Fibroblast of lung (primary cell): ENCODE data around the gene KAT5. TPM values are rescaled to one million over a fixed set of nuclear protein-coding genes. Genes with fewer than 3 reads are reported as not detected.

Source experiments
- DNase-seq, 2 donors: peaks; one replicate each; pipeline versions ENCODE4 v3.0.0 to v3.0.0-alpha.2; 2010; ENCODE audit warnings: low read depth in 2 of 2
- H2AFZ ChIP-seq: 2 replicates; pipeline ENCODE4 v1.5.1; 2012; ENCODE audit warnings: low read length, control low read depth, inconsistent platforms
- H3K27ac ChIP-seq: 2 replicates; pipeline ENCODE4 v1.5.1; 2011; ENCODE audit warnings: low read length, control low read depth; ENCODE audit not compliant: insufficient read depth
- H3K27me3 ChIP-seq: 2 replicates; pipeline ENCODE4 v1.5.1; 2011; ENCODE audit warnings: mild to moderate bottlenecking, low read length; ENCODE audit not compliant: control insufficient read depth, insufficient read depth
- H3K36me3 ChIP-seq: 2 replicates; pipeline ENCODE4 v1.5.1; 2011; ENCODE audit warnings: low read length; ENCODE audit not compliant: control insufficient read depth, insufficient read depth
- H3K4me1 ChIP-seq: 2 replicates; pipeline ENCODE4 v1.5.1; 2011; ENCODE audit warnings: low read length; ENCODE audit not compliant: control insufficient read depth, insufficient read depth; ENCODE audit errors: extremely low read depth
- H3K4me2 ChIP-seq: 2 replicates; pipeline ENCODE4 v1.5.1; 2011; ENCODE audit warnings: low read length, control low read depth; ENCODE audit not compliant: insufficient read depth; ENCODE audit errors: extremely low read depth
- H3K4me3 ChIP-seq, 4 experiments: fragments of 200-600 bp in 1 of 4; sonication (generic) in 1 of 4; replicated peaks in 1 of 4; 2 replicates each; pipeline ENCODE4 v1.5.1; 2011 to 2016; ENCODE audit warnings: low read length in 4 of 4, low read depth in 3 of 4, mild to moderate bottlenecking in 3 of 4, control low read depth in 2 of 4, inconsistent platforms in 1 of 4, mixed read lengths in 1 of 4; ENCODE audit not compliant: insufficient read depth in 1 of 4; ENCODE audit errors: control extremely low read depth in 1 of 4
- H3K79me2 ChIP-seq: 2 replicates; pipeline ENCODE4 v1.5.1; 2012; ENCODE audit warnings: mild to moderate bottlenecking, low read length, inconsistent platforms; ENCODE audit not compliant: control insufficient read depth, insufficient read depth
- H3K9ac ChIP-seq: 2 replicates; pipeline ENCODE4 v1.5.1; 2011; ENCODE audit warnings: mild to moderate bottlenecking, low read length, control low read depth; ENCODE audit not compliant: insufficient read depth
- H3K9me3 ChIP-seq: 2 replicates; pipeline ENCODE4 v1.5.1; 2012; ENCODE audit warnings: low read depth, low read length; ENCODE audit not compliant: control insufficient read depth, insufficient read depth
- H4K20me1 ChIP-seq: 2 replicates; pipeline ENCODE4 v1.5.1; 2011; ENCODE audit warnings: low read length; ENCODE audit not compliant: control insufficient read depth, insufficient read depth; ENCODE audit errors: extremely low read depth
- EZH2 ChIP-seq: IDR thresholded peaks from 2 replicates; pipeline ENCODE4 v1.5.1; 2012; ENCODE audit warnings: low read length, control low read depth, mild to moderate bottlenecking; ENCODE audit errors: missing control alignments
- polyA plus RNA-seq, 2 donors: library from polyadenylated mRNA; depleted of rRNA in 1 of 2; stranded (reverse) in 1 of 2; unstranded in 1 of 2; fragments of >200 nt; gene quantifications; 2 replicates each; pipeline ENCODE4 v1.2.1, GENCODE V29; 2011 to 2012; ENCODE audit warnings: missing spikeins in 1 of 2
- total RNA-seq: library from RNA; depleted of rRNA; stranded (reverse); fragments of >200 nt; gene quantifications from 2 replicates; pipeline ENCODE4 v1.2.1, GENCODE V29; 2014
- TF ChIP-seq, protein P1 (sequence below), 2 donors: IDR thresholded peaks in 1 of 2; conservative IDR thresholded peaks in 1 of 2; 1 replicate in 1 of 2; 2 replicates in 1 of 2; pipeline ENCODE4 v1.5.1; 2011 to 2012; ENCODE audit warnings: low read length in 2 of 2, control low read depth in 1 of 2, inconsistent platforms in 1 of 2, low read depth in 1 of 2, mild to moderate bottlenecking in 1 of 2

Gene KAT5
- total and polyA plus RNA-seq, 2 donors (not counting 1 experiment from before 2014, with no cell fraction given), result 27.8 to 50.4 TPM

- H3K4me3 ChIP-seq, result peak overlapping the region; percentile 69 to 79 (median 76)
- no peak for TF ChIP-seq EZH2
- TF ChIP-seq, protein P1, sequence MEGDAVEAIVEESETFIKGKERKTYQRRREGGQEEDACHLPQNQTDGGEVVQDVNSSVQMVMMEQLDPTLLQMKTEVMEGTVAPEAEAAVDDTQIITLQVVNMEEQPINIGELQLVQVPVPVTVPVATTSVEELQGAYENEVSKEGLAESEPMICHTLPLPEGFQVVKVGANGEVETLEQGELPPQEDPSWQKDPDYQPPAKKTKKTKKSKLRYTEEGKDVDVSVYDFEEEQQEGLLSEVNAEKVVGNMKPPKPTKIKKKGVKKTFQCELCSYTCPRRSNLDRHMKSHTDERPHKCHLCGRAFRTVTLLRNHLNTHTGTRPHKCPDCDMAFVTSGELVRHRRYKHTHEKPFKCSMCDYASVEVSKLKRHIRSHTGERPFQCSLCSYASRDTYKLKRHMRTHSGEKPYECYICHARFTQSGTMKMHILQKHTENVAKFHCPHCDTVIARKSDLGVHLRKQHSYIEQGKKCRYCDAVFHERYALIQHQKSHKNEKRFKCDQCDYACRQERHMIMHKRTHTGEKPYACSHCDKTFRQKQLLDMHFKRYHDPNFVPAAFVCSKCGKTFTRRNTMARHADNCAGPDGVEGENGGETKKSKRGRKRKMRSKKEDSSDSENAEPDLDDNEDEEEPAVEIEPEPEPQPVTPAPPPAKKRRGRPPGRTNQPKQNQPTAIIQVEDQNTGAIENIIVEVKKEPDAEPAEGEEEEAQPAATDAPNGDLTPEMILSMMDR (conservative IDR thresholded peaks at IDR 0.05 in 1 of 2, IDR thresholded peaks at IDR 0.05 in 1 of 2; ENCODE audit: low read depth in 1 of 2, low read length in 2 of 2), result no peak
- no peaks in the 10 kb centered on the region for H3K9me3 ChIP-seq
- H3K9ac ChIP-seq, result peak overlapping the region; percentile 100
- H3K79me2 ChIP-seq, result peaks cover 9% of the 10 kb centered on the region
- peak overlapping the region; percentile 98 for H3K27ac ChIP-seq
- H3K27me3 ChIP-seq, result no peaks in the 10 kb centered on the region
- H2AFZ ChIP-seq, result peak overlapping the region; percentile 39
- H3K4me2 ChIP-seq, result peak overlapping the region; percentile 86
- no peaks in the 10 kb centered on the region for H4K20me1 ChIP-seq
- peaks cover 30% of the 10 kb centered on the region for H3K36me3 ChIP-seq
- DNase-seq, result no peak
- H3K4me1 ChIP-seq, result peaks cover 2% of the 10 kb centered on the region
Observed at GRCh38 chr11:65712633-65713076, 603 bp downstream of the KAT5 start.

GRCh38 chr11:65713212-65713969 is 1.3 kb downstream of the KAT5 start:
- H3K4me2 ChIP-seq, result peak overlapping the region; percentile 86
- peaks cover 12% of the 10 kb centered on the region for H3K79me2 ChIP-seq
- H3K9me3 ChIP-seq, result no peaks in the 10 kb centered on the region
- no peak for DNase-seq
- peak overlapping the region; percentile 100 for H3K9ac ChIP-seq
- no peaks in the 10 kb centered on the region for H4K20me1 ChIP-seq
- peaks cover 36% of the 10 kb centered on the region for H3K36me3 ChIP-seq
- TF ChIP-seq, protein P1 (conservative IDR thresholded peaks at IDR 0.05 in 1 of 2, IDR thresholded peaks at IDR 0.05 in 1 of 2; ENCODE audit: low read depth in 1 of 2, low read length in 2 of 2), result no peak
- TF ChIP-seq EZH2, result no peak
- H2AFZ ChIP-seq, result no peak overlapping the region
- H3K27me3 ChIP-seq, result no peaks in the 10 kb centered on the region
- H3K4me1 ChIP-seq, result peaks cover 2% of the 10 kb centered on the region
- H3K4me3 ChIP-seq, result peak overlapping the region; percentile 69 to 79 (median 76)
- H3K27ac ChIP-seq, result peak overlapping the region; percentile 98

GRCh38 chr11:65714433-65714832 is 2.4 kb downstream of the KAT5 start:
- H3K79me2 ChIP-seq, result peaks cover 23% of the 10 kb centered on the region
- H3K4me2 ChIP-seq, result no peak overlapping the region
- H3K9me3 ChIP-seq, result no peaks in the 10 kb centered on the region
- no peaks in the 10 kb centered on the region for H3K27me3 ChIP-seq
- no peak overlapping the region for H3K27ac ChIP-seq
- H3K36me3 ChIP-seq, result peaks cover 44% of the 10 kb centered on the region
- TF ChIP-seq EZH2, result no peak
- TF ChIP-seq, protein P1 (conservative IDR thresholded peaks at IDR 0.05 in 1 of 2, IDR thresholded peaks at IDR 0.05 in 1 of 2; ENCODE audit: low read depth in 1 of 2, low read length in 2 of 2), result no peak
- H4K20me1 ChIP-seq, result no peaks in the 10 kb centered on the region
- H3K4me1 ChIP-seq, result peaks cover 8% of the 10 kb centered on the region
- no peak overlapping the region for H3K4me3 ChIP-seq
- H2AFZ ChIP-seq, result no peak overlapping the region
- no peak overlapping the region for H3K9ac ChIP-seq
- no peak for DNase-seq
